Smooth muscle cell of the brain vasculature (primary cell): ENCODE data around the gene SPDYE4.
"Not testable (repeated sequence)": the region's sequence is repeated elsewhere in the genome, so short reads cannot be mapped to it uniquely, and the experiment has no call there.

Experiments used
- DNase-seq: peaks from one replicate; pipeline ENCODE4 v3.0.0-alpha.2; 2012; ENCODE audit warnings: low read depth, low spot score

Gene SPDYE4, protein sequence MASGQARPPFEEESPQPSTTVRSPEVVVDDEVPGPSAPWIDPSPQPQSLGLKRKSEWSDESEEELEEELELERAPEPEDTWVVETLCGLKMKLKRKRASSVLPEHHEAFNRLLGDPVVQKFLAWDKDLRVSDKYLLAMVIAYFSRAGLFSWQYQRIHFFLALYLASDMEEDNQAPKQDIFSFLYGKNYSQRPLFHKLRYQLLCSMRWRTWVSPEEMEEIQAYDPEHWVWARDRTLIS

DNA sequence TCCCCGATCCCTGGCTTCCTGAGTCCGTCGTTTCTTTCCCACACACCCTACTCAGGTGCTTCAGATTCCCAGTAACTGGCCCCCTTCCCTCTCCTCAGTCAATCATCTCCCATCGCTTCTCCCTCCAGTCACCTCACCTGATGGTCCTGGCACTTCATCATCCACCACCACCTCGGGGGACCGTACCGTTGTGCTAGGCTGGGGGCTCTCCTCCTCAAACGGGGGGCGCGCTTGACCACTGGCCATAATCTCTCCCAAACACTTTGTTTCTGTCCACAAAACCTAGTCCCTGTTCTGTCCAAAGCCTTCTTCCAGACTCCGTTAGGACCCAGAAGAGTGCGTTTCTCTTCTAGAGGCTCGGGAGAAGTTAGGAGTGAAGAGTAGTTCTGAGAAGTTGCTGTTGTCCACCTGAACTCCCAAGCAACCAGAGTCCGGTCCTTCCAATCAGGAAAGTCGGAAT is at the start of gene SPDYE4:
Gene SPDYE4, minus strand, starts transcription at position 410 of the 460 bp plus-strand sequence. Its CDS starts 164 bp downstream, at position 246.
- DNase-seq: no peak

DNA sequence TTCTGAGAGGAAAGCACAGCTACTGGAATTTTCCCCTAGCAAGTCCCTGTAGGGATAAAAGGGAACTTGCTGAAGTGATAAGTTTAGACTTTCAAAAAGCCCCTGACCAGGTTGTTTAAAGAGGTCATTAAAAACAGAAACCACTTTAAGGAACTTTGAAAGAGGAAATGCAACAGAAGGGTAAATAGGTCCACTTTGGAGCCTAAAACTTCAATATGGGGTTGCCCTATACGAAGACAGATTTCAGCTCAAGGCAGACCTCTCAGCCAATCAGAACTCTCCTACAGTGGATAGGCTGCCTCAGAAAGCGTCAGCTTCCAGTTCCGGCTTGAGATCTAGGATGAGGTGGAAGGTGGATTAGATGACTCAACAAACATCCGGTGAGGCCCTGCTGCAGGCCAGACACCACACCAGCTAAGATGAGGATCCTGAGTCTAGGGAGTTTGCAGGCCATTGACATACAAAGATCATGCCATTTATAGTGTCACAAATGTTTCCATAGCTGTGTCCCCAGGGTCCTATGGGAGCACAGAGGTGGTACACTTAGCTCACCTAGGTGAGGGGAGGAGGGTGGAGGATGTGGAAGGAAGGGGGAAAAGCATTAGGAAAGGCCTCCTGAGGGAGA is 48.7 kb upstream of the SPDYE4 start:
- DNase-seq: no peak

- no peak for DNase-seq
Observed at GRCh38 chr17:8806253-8806925, 48.0 kb upstream of the SPDYE4 start.

- not testable (repeated sequence) for DNase-seq
Observed at GRCh38 chr17:8805396-8805795, 47.0 kb upstream of the SPDYE4 start.

- no peak for DNase-seq
Observed at GRCh38 chr17:8803531-8804420, 45.4 kb upstream of the SPDYE4 start.

DNA sequence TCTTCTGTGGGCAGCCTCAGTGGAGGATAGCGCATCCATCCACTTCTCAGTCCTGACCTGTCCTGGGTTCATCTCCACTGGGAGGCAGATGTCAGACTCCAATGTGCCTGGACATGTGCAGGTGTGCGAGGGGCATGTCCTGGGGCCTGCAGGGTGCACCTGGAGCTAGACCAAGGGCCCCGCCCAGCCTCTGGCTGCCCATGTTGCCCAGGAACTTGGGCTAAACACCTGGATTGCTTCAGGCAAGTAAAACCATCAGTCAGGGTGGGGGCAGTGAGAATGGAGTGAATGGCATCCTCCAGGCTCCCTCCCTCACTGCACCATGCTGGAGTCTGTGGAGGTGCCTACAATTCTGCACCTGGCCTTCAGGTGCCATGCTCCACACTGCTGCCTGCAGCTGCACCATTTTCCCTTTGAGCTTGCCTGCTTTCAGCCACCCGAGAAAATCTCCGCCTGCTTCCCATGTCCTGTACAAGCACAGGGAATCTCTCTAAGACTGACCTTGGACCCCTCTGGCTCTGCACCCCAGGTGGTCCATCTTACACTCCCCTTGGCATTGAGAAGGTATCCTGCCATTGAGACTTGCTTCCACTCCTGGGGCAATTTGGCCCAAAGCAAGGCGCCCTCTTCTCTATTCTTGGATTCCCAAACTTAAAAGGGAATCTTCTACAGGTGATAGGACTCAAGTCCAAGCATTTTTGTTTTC is 42.9 kb upstream of the SPDYE4 start:
- DNase-seq: no peak

- DNase-seq: no peak
Observed at GRCh38 chr17:8800656-8801055, 42.3 kb upstream of the SPDYE4 start.

- no peak for DNase-seq
Observed at GRCh38 chr17:8799570-8800212, 41.3 kb upstream of the SPDYE4 start.

DNA sequence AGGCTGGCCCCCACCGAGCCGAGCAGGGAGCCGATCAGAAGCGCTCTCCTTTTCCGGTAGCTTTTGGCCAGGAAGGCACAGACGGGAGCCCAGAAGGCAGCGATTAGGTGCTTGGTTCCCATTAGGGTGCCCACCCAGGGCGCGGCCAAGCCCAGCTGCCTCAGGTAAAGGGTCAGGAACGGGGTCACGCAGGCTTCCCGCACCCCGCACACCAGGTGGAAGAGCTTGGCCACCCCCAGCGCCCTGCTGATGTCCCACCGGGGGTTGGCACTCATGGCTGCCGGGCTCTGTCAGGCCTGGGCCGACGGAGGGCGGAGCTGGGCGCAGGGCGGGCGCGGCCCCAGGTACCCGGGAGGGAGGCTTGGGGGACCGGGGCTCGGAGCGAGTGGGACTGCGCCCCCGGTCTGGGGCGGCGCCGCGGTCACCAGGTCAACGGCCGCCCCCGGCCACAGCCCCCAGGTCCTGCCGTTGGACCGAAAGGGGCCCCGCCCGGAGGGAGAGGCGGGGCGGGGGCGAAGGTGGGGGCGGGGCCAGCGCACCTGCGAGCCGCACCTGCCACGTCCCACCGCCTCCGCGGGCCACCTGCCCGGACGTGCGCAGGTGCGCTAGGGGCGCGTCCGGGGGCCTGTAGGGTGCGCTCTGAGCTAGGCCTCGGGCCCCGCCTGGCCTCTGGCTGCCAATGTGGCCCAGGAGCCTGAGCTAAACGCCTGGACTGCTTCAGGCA is 40.7 kb upstream of the SPDYE4 start, which contains the start of gene MFSD6L:
Gene MFSD6L, minus strand, starts transcription at position 520 of the 724 bp plus-strand sequence. Its CDS starts 245 bp downstream, at position 275.
- no peak for DNase-seq

- no peak for DNase-seq
Observed at GRCh38 chr17:8798176-8798845, 40.0 kb upstream of the SPDYE4 start.

GRCh38 chr17:8797621-8798175 is 39.4 kb upstream of the SPDYE4 start:
- DNase-seq: no peak

- DNase-seq: no peak
Observed at GRCh38 chr17:8794636-8795035, 36.3 kb upstream of the SPDYE4 start.

- DNase-seq: no peak
Observed at GRCh38 chr17:8793649-8794048, 35.3 kb upstream of the SPDYE4 start.

GRCh38 chr17:8792646-8793045 is 34.3 kb upstream of the SPDYE4 start:
- DNase-seq: no peak

DNA sequence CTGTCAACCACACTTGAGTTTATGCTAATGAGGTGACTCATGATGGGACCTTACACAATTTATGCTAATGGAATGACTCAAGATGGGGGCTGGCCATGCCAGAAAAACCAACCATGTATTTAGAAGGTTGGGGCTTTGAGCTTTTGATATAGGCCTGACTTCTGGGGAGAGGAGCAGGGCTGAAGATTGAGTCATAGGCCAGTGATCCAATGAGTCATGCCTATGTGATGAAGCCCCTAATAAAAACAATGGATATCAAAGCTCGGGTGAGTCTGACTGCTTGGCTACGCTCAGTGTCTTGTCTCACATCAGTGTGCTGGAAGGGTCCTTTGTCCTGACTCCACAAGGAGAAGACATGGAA is 33.5 kb upstream of the SPDYE4 start:
- no peak for DNase-seq

- no peak for DNase-seq
Observed at GRCh38 chr17:8791248-8791909, 33.0 kb upstream of the SPDYE4 start.

- no peak for DNase-seq
Observed at GRCh38 chr17:8789743-8790142, 31.4 kb upstream of the SPDYE4 start.

GRCh38 chr17:8788998-8789397 is 30.7 kb upstream of the SPDYE4 start:
- no peak for DNase-seq
